Gastroesophageal sphincter (tissue), 3 donors: ENCODE measurements around the gene RFX7.

Experiments
- CTCF ChIP-seq, 4 experiments: fragments of 200-600 bp in 2 of 4; fragments of 450-650 bp in 2 of 4; sonication (generic) in 1 of 4; IDR thresholded peaks; one replicate each; pipeline ENCODE4 v1.5.1; 2017 to 2019; ENCODE audit warnings: antibody characterized with exemption in 4 of 4, mild to moderate bottlenecking in 2 of 4, moderate library complexity in 2 of 4
- EP300 ChIP-seq: sonication (generic); formaldehyde crosslinking; IDR thresholded peaks from one replicate; pipeline ENCODE4 v1.6.1; 2017; ENCODE audit warnings: antibody characterized with exemption, mild to moderate bottlenecking

- TF ChIP-seq EP300 (no peak), CTCF (IDR thresholded peaks at IDR 0.05) (no peak)
These were observed 49.1 kb upstream of the RFX7 start for GRCh38 chr15:56292546-56293316.
